ENCODE results near the gene CDK9.
"Not testable (repeated sequence)": the region's sequence is repeated elsewhere in the genome, so short reads cannot be mapped to it uniquely, and the experiment has no call there.

CDK9 gene

GRCh38 chr9:127785933-127786772 lies at the start of gene CDK9:
Gene CDK9, plus strand, starts transcription at chr9:127786034. Its CDS starts 115 bp downstream, at chr9:127786149.
- peak; percentile 90 for DNase-seq

GRCh38 chr9:127738666-127739065 lies 47.2 kb upstream of the CDK9 start:
- no peak for DNase-seq

GRCh38 chr9:127739614-127740330 lies 46.1 kb upstream of the CDK9 start:
- no peak for DNase-seq

- DNase-seq: no peak
Observed at GRCh38 chr9:127741831-127742434, 43.9 kb upstream of the CDK9 start.

- DNase-seq: peak; percentile 100
Observed at GRCh38 chr9:127742435-127743088, 43.3 kb upstream of the CDK9 start.

GRCh38 chr9:127744398-127745110 lies 41.3 kb upstream of the CDK9 start:
- DNase-seq: no peak

GRCh38 chr9:127746959-127747569 lies 38.8 kb upstream of the CDK9 start:
- no peak for DNase-seq

- no peak for DNase-seq
Observed at GRCh38 chr9:127749090-127749787, 36.6 kb upstream of the CDK9 start.

- DNase-seq: no peak
Observed at GRCh38 chr9:127751269-127752054, 34.4 kb upstream of the CDK9 start.

- no peak for DNase-seq
Observed at GRCh38 chr9:127753148-127753547, 32.7 kb upstream of the CDK9 start.

GRCh38 chr9:127753622-127754021 lies 32.2 kb upstream of the CDK9 start:
- DNase-seq: no peak

GRCh38 chr9:127754099-127755060 lies 31.5 kb upstream of the CDK9 start:
- DNase-seq: peak; percentile 80

- peak; percentile 77 for DNase-seq
Observed at GRCh38 chr9:127755061-127756060, 30.5 kb upstream of the CDK9 start.

GRCh38 chr9:127756233-127756632 lies 29.6 kb upstream of the CDK9 start:
- DNase-seq: no peak

GRCh38 chr9:127756776-127757175 lies 29.1 kb upstream of the CDK9 start:
- DNase-seq: not testable (repeated sequence)

GRCh38 chr9:127758843-127759242 lies 27.0 kb upstream of the CDK9 start:
- no peak for DNase-seq

- DNase-seq: no peak
Observed at GRCh38 chr9:127761061-127761460, 24.8 kb upstream of the CDK9 start.

GRCh38 chr9:127761491-127761956 lies 24.3 kb upstream of the CDK9 start:
- DNase-seq: peak; percentile 36
